SU-DHL-6 (cell line): ENCODE data around the gene AHDC1.

Experiments
- H2AFZ ChIP-seq: fragments of 200-600 bp; sonication (generic); 2 replicates; pipeline ENCODE4 v1.6.1; 2014; ENCODE audit warnings: low read depth, mild to moderate bottlenecking, moderate library complexity, mixed read lengths, antibody characterized with exemption, low read length; ENCODE audit not compliant: severe bottlenecking
- H3F3A ChIP-seq: fragments of 200-600 bp; shearing (Covaris generic); 2 replicates; pipeline ENCODE4 v1.6.0; 2016; ENCODE audit warnings: antibody characterized with exemption, mild to moderate bottlenecking; ENCODE audit not compliant: insufficient read depth
- H3K27ac ChIP-seq: fragments of 200-600 bp; sonication (generic); 2 replicates; pipeline ENCODE4 v1.5.1; 2016; ENCODE audit warnings: low read depth, mild to moderate bottlenecking, low read length, moderate library complexity, mixed read lengths
- H3K27me3 ChIP-seq: fragments of 200-600 bp; sonication (generic), shearing (Covaris generic); 2 replicates; pipeline ENCODE4 v1.6.0; 2014; ENCODE audit warnings: mild to moderate bottlenecking, low read length
- H3K36me3 ChIP-seq: fragments of 200-600 bp; sonication (generic); 2 replicates; pipeline ENCODE4 v1.6.1; 2014; ENCODE audit warnings: mild to moderate bottlenecking, low read length, mixed read lengths
- H3K4me2 ChIP-seq: fragments of 300-600, 200-600 bp; shearing (Covaris generic), sonication (generic); 2 replicates; pipeline ENCODE4 v1.6.0; 2014; ENCODE audit warnings: low read length, low read depth, mild to moderate bottlenecking; ENCODE audit not compliant: poor library complexity, severe bottlenecking
- H3K4me3 ChIP-seq: fragments of 200-600 bp; sonication (generic); 2 replicates; pipeline ENCODE4 v1.5.1; 2014; ENCODE audit warnings: antibody characterized with exemption, low read length, mild to moderate bottlenecking, mixed read lengths; ENCODE audit not compliant: insufficient read depth, poor library complexity, severe bottlenecking
- H3K79me2 ChIP-seq: fragments of 200-600 bp; sonication (generic); 2 replicates; pipeline ENCODE4 v1.6.1; 2014; ENCODE audit warnings: mild to moderate bottlenecking, low read length, moderate library complexity; ENCODE audit not compliant: insufficient read depth
- H3K9ac ChIP-seq: fragments of 200-600 bp; sonication (generic); 2 replicates; pipeline ENCODE4 v1.7.0; 2014; ENCODE audit warnings: mild to moderate bottlenecking, low read length
- H3K9me2 ChIP-seq: fragments of 200-600 bp; sonication (generic); replicated peaks from 2 replicates; pipeline ENCODE4 v1.6.1; 2014; ENCODE audit warnings: low read length; ENCODE audit not compliant: insufficient read depth
- H3K9me3 ChIP-seq: fragments of 200-600 bp; sonication (generic); 2 replicates; pipeline ENCODE4 v1.6.1; 2014; ENCODE audit warnings: low read length, mixed read lengths; ENCODE audit not compliant: insufficient read depth
- H4K20me1 ChIP-seq: fragments of 200-600 bp; sonication (generic); 2 replicates; pipeline ENCODE4 v1.6.1; 2014; ENCODE audit warnings: low read depth, mild to moderate bottlenecking, antibody characterized with exemption, low read length, moderate library complexity, mixed read lengths
- EZH2phosphoT487 ChIP-seq: fragments of 200-600 bp; sonication (generic), shearing (Covaris generic); conservative IDR thresholded peaks from 2 replicates; pipeline ENCODE4 v1.6.1; 2018; ENCODE audit warnings: mild to moderate bottlenecking, antibody characterized with exemption, low read length, moderate library complexity, mixed read lengths
- TF ChIP-seq, protein P1 (sequence below): fragments of 200-600 bp; sonication (generic); IDR thresholded peaks from one replicate; pipeline ENCODE4 v1.5.1; 2017; ENCODE audit warnings: antibody characterized with exemption, mild to moderate bottlenecking, low read length, moderate library complexity; ENCODE audit not compliant: insufficient read depth, poor library complexity, severe bottlenecking

AHDC1 gene

GRCh38 chr1:27648602-27649305 lies 44.8 kb upstream of the AHDC1 start:
- H3F3A ChIP-seq = no peaks in the 10 kb centered on the region
- TF ChIP-seq EZH2phosphoT487 = no peak
- TF ChIP-seq, protein P1, sequence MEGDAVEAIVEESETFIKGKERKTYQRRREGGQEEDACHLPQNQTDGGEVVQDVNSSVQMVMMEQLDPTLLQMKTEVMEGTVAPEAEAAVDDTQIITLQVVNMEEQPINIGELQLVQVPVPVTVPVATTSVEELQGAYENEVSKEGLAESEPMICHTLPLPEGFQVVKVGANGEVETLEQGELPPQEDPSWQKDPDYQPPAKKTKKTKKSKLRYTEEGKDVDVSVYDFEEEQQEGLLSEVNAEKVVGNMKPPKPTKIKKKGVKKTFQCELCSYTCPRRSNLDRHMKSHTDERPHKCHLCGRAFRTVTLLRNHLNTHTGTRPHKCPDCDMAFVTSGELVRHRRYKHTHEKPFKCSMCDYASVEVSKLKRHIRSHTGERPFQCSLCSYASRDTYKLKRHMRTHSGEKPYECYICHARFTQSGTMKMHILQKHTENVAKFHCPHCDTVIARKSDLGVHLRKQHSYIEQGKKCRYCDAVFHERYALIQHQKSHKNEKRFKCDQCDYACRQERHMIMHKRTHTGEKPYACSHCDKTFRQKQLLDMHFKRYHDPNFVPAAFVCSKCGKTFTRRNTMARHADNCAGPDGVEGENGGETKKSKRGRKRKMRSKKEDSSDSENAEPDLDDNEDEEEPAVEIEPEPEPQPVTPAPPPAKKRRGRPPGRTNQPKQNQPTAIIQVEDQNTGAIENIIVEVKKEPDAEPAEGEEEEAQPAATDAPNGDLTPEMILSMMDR = no peak
- H4K20me1 ChIP-seq = no peaks in the 10 kb centered on the region
- no peak overlapping the region for H3K9ac ChIP-seq
- H3K4me2 ChIP-seq = no peak overlapping the region
- no peaks in the 10 kb centered on the region for H3K27me3 ChIP-seq
- no peaks in the 10 kb centered on the region for H3K36me3 ChIP-seq
- no peaks in the 10 kb centered on the region for H3K79me2 ChIP-seq
- H3K27ac ChIP-seq = no peak overlapping the region
- no peaks in the 10 kb centered on the region for H3K9me2 ChIP-seq
- H3K4me3 ChIP-seq = no peak overlapping the region
- H2AFZ ChIP-seq = no peak overlapping the region
- no peaks in the 10 kb centered on the region for H3K9me3 ChIP-seq

- Histone ChIP-seq H3F3A (no peaks in the 10 kb centered on the region), H3K9me2 (no peaks in the 10 kb centered on the region), H3K27ac (no peak overlapping the region), H3K9me3 (no peaks in the 10 kb centered on the region), H3K9ac (no peak overlapping the region), H3K36me3 (no peaks in the 10 kb centered on the region), H3K4me3 (no peak overlapping the region), H4K20me1 (no peaks in the 10 kb centered on the region), H3K27me3 (no peaks in the 10 kb centered on the region), H3K4me2 (no peak overlapping the region), H2AFZ (no peak overlapping the region), H3K79me2 (no peaks in the 10 kb centered on the region)
- TF ChIP-seq, protein P1 = no peak
- no peak for TF ChIP-seq EZH2phosphoT487
These were observed 43.4 kb upstream of the AHDC1 start for GRCh38 chr1:27647328-27647727.

- Histone ChIP-seq H3K36me3 (no peaks in the 10 kb centered on the region), H3K9me3 (no peaks in the 10 kb centered on the region), H3K4me3 (no peak overlapping the region), H3K27ac (no peak overlapping the region), H4K20me1 (no peaks in the 10 kb centered on the region), H2AFZ (no peak overlapping the region), H3K4me2 (no peak overlapping the region), H3K27me3 (no peaks in the 10 kb centered on the region), H3F3A (no peaks in the 10 kb centered on the region), H3K79me2 (no peaks in the 10 kb centered on the region), H3K9ac (no peak overlapping the region), H3K9me2 (no peaks in the 10 kb centered on the region)
- TF ChIP-seq EZH2phosphoT487 = no peak
- TF ChIP-seq, protein P1 = no peak
These were observed 42.7 kb upstream of the AHDC1 start for GRCh38 chr1:27646676-27647075.
